ENCODE measurements around the gene TMPRSS3.
A peak's percentile ranks its signal among the peaks of the same experiment; 100 is the strongest.

The TMPRSS3 gene

GRCh38 chr21:42419845-42420244 is 24.0 kb upstream of the TMPRSS3 start:
- H2AFZ ChIP-seq (ENCODE audit: low read depth, low read length): no peak overlapping the region

GRCh38 chr21:42418886-42419285 is 23.0 kb upstream of the TMPRSS3 start:
- DNase-seq: no peak
- Histone ChIP-seq H4K91ac (ENCODE audit: low read length) (no peak overlapping the region), H3K27ac (ENCODE audit: low read length, poor library complexity, severe bottlenecking) (no peak overlapping the region), H2BK15ac (ENCODE audit: low read depth, poor library complexity, severe bottlenecking) (no peak overlapping the region), H2AK5ac (ENCODE audit: low read length, severe bottlenecking) (no peak overlapping the region), H2BK5ac (ENCODE audit: low read depth, low read length, poor library complexity, severe bottlenecking) (no peak overlapping the region), H2AFZ (ENCODE audit: low read depth, low read length) (no peak overlapping the region), H3K23ac (ENCODE audit: low read length in 2 of 2) (no peak overlapping the region), H3K4ac (ENCODE audit: low read depth in 1 of 2, low read length in 2 of 2) (no peak overlapping the region), H3K4me3 (ENCODE audit: insufficient read depth in 1 of 2, low read depth in 1 of 2, low read length in 2 of 2) (no peak overlapping the region), H3K9me3 (ENCODE audit: control insufficient read depth, low read length) (peaks cover 11% of the 10 kb centered on the region), H3K4me1 (ENCODE audit: control insufficient read depth, insufficient read depth, low read depth, low read length) (peaks cover 11% of the 10 kb centered on the region), H3K4me2 (ENCODE audit: low read length, poor library complexity, severe bottlenecking) (no peak overlapping the region), H3K14ac (ENCODE audit: low read length in 2 of 2) (no peak overlapping the region), H4K8ac (ENCODE audit: low read length) (no peak overlapping the region), H3K18ac (ENCODE audit: low read depth in 1 of 2, low read length in 2 of 2) (no peak overlapping the region), H3K9ac (ENCODE audit: low read length) (no peak overlapping the region), H3K79me1 (replicated peaks; ENCODE audit: low read length, poor library complexity, severe bottlenecking) (no peaks in the 10 kb centered on the region), H3K36me3 (ENCODE audit: control insufficient read depth in 1 of 2, insufficient read depth in 2 of 2, low read depth in 1 of 2, low read length in 2 of 2) (no peaks in the 10 kb centered on the region), H3K27me3 (ENCODE audit: control insufficient read depth in 1 of 2, insufficient read depth in 1 of 2, low read length in 2 of 2) (peaks cover 20 to 58% of the 10 kb centered on the region in 2 experiments), H2BK120ac (ENCODE audit: low read depth, low read length) (no peak overlapping the region), H2BK12ac (ENCODE audit: low read length in 2 of 2) (no peak overlapping the region)
- WGBS: 35% methylated on average over 2 of the region's 4 CpGs

More at GRCh38 chr21:42419845-42420244, 24.0 kb upstream of the TMPRSS3 start:
- Histone ChIP-seq H3K4ac (ENCODE audit: low read depth in 1 of 2, low read length in 2 of 2) (no peak overlapping the region), H3K36me3 (ENCODE audit: control insufficient read depth in 1 of 2, insufficient read depth in 2 of 2, low read depth in 1 of 2, low read length in 2 of 2) (no peaks in the 10 kb centered on the region), H3K27me3 (ENCODE audit: control insufficient read depth in 1 of 2, insufficient read depth in 1 of 2, low read length in 2 of 2) (peaks cover 29 to 59% of the 10 kb centered on the region in 2 experiments), H4K91ac (ENCODE audit: low read length) (no peak overlapping the region), H3K18ac (ENCODE audit: low read depth in 1 of 2, low read length in 2 of 2) (no peak overlapping the region), H3K9ac (ENCODE audit: low read length) (no peak overlapping the region), H2AK5ac (ENCODE audit: low read length, severe bottlenecking) (no peak overlapping the region), H3K23ac (ENCODE audit: low read length in 2 of 2) (no peak overlapping the region), H3K9me3 (ENCODE audit: control insufficient read depth, low read length) (peaks cover 11% of the 10 kb centered on the region), H3K79me1 (replicated peaks; ENCODE audit: low read length, poor library complexity, severe bottlenecking) (no peaks in the 10 kb centered on the region), H4K8ac (ENCODE audit: low read length) (no peak overlapping the region), H2BK12ac (ENCODE audit: low read length in 2 of 2) (no peak overlapping the region), H3K4me3 (ENCODE audit: insufficient read depth in 1 of 2, low read depth in 1 of 2, low read length in 2 of 2) (no peak overlapping the region), H2BK120ac (ENCODE audit: low read depth, low read length) (no peak overlapping the region), H3K4me2 (ENCODE audit: low read length, poor library complexity, severe bottlenecking) (no peak overlapping the region), H3K4me1 (ENCODE audit: control insufficient read depth, insufficient read depth, low read depth, low read length) (peaks cover 9% of the 10 kb centered on the region), H3K14ac (ENCODE audit: low read length in 2 of 2) (no peak overlapping the region), H3K27ac (ENCODE audit: low read length, poor library complexity, severe bottlenecking) (no peak overlapping the region), H2BK15ac (ENCODE audit: low read depth, poor library complexity, severe bottlenecking) (no peak overlapping the region), H2BK5ac (ENCODE audit: low read depth, low read length, poor library complexity, severe bottlenecking) (no peak overlapping the region)
- DNase-seq: no peak
- 87% methylated on average over 6 of the region's 6 CpGs for WGBS

- no peaks in the 10 kb centered on the region for H3K79me1 ChIP-seq (replicated peaks; ENCODE audit: low read length, poor library complexity, severe bottlenecking)
- H2BK12ac ChIP-seq (ENCODE audit: low read length in 2 of 2): no peak overlapping the region
- H3K27ac ChIP-seq (ENCODE audit: low read length, poor library complexity, severe bottlenecking): no peak overlapping the region
- no peak overlapping the region for H3K4ac ChIP-seq (ENCODE audit: low read depth in 1 of 2, low read length in 2 of 2)
- no peak for DNase-seq
- H3K9me3 ChIP-seq (ENCODE audit: control insufficient read depth, low read length): peaks cover 11% of the 10 kb centered on the region
- H2BK15ac ChIP-seq (ENCODE audit: low read depth, poor library complexity, severe bottlenecking): no peak overlapping the region
- no peak overlapping the region for H4K8ac ChIP-seq (ENCODE audit: low read length)
- no peak overlapping the region for H2AK5ac ChIP-seq (ENCODE audit: low read length, severe bottlenecking)
- H3K4me3 ChIP-seq (ENCODE audit: insufficient read depth in 1 of 2, low read depth in 1 of 2, low read length in 2 of 2): no peak overlapping the region
- no peak overlapping the region for H2BK120ac ChIP-seq (ENCODE audit: low read depth, low read length)
- no peak overlapping the region for H3K23ac ChIP-seq (ENCODE audit: low read length in 2 of 2)
- peaks cover 14 to 51% of the 10 kb centered on the region in 2 experiments for H3K27me3 ChIP-seq (ENCODE audit: control insufficient read depth in 1 of 2, insufficient read depth in 1 of 2, low read length in 2 of 2)
- H3K36me3 ChIP-seq (ENCODE audit: control insufficient read depth in 1 of 2, insufficient read depth in 2 of 2, low read depth in 1 of 2, low read length in 2 of 2): no peaks in the 10 kb centered on the region
- peaks cover 15% of the 10 kb centered on the region for H3K4me1 ChIP-seq (ENCODE audit: control insufficient read depth, insufficient read depth, low read depth, low read length)
- WGBS: 78% methylated on average over 5 of the region's 6 CpGs
- H3K9ac ChIP-seq (ENCODE audit: low read length): no peak overlapping the region
- H4K91ac ChIP-seq (ENCODE audit: low read length): no peak overlapping the region
- no peak overlapping the region for H2AFZ ChIP-seq (ENCODE audit: low read depth, low read length)
- no peak overlapping the region for H3K14ac ChIP-seq (ENCODE audit: low read length in 2 of 2)
- H3K18ac ChIP-seq (ENCODE audit: low read depth in 1 of 2, low read length in 2 of 2): no peak overlapping the region
- no peak overlapping the region for H2BK5ac ChIP-seq (ENCODE audit: low read depth, low read length, poor library complexity, severe bottlenecking)
- H3K4me2 ChIP-seq (ENCODE audit: low read length, poor library complexity, severe bottlenecking): no peak overlapping the region
Measured at GRCh38 chr21:42417533-42417932, 21.7 kb upstream of the TMPRSS3 start.

- Histone ChIP-seq H3K14ac (ENCODE audit: low read length in 2 of 2) (no peak overlapping the region), H4K8ac (ENCODE audit: low read length) (no peak overlapping the region), H3K23ac (ENCODE audit: low read length in 2 of 2) (no peak overlapping the region), H3K36me3 (ENCODE audit: control insufficient read depth in 1 of 2, insufficient read depth in 2 of 2, low read depth in 1 of 2, low read length in 2 of 2) (no peaks in the 10 kb centered on the region), H3K9me3 (ENCODE audit: control insufficient read depth, low read length) (peaks cover 11% of the 10 kb centered on the region), H3K4me2 (ENCODE audit: low read length, poor library complexity, severe bottlenecking) (no peak overlapping the region), H2AK5ac (ENCODE audit: low read length, severe bottlenecking) (no peak overlapping the region), H3K9ac (ENCODE audit: low read length) (no peak overlapping the region), H2AFZ (ENCODE audit: low read depth, low read length) (no peak overlapping the region), H2BK120ac (ENCODE audit: low read depth, low read length) (no peak overlapping the region), H3K4me3 (ENCODE audit: insufficient read depth in 1 of 2, low read depth in 1 of 2, low read length in 2 of 2) (no peak overlapping the region), H2BK15ac (ENCODE audit: low read depth, poor library complexity, severe bottlenecking) (no peak overlapping the region), H3K27me3 (ENCODE audit: control insufficient read depth in 1 of 2, insufficient read depth in 1 of 2, low read length in 2 of 2) (peaks cover 3 to 56% of the 10 kb centered on the region in 2 experiments), H3K79me1 (replicated peaks; ENCODE audit: low read length, poor library complexity, severe bottlenecking) (no peaks in the 10 kb centered on the region), H4K91ac (ENCODE audit: low read length) (no peak overlapping the region), H3K4me1 (ENCODE audit: control insufficient read depth, insufficient read depth, low read depth, low read length) (peaks cover 23% of the 10 kb centered on the region), H3K27ac (ENCODE audit: low read length, poor library complexity, severe bottlenecking) (no peak overlapping the region), H3K18ac (ENCODE audit: low read depth in 1 of 2, low read length in 2 of 2) (no peak overlapping the region), H2BK5ac (ENCODE audit: low read depth, low read length, poor library complexity, severe bottlenecking) (no peak overlapping the region), H2BK12ac (ENCODE audit: low read length in 2 of 2) (no peak overlapping the region), H3K4ac (ENCODE audit: low read depth in 1 of 2, low read length in 2 of 2) (no peak overlapping the region)
- DNase-seq: peak; percentile 66
- 64% methylated on average over 27 of the region's 27 CpGs for WGBS
Measured at GRCh38 chr21:42414928-42415769, 19.3 kb upstream of the TMPRSS3 start.
